Astrocyte of the cerebellum (primary cell): ENCODE data around the gene PRKCA.

Experiments used
- DNase-seq: peaks from one replicate; pipeline ENCODE4 v3.0.0-alpha.2; 2011; ENCODE audit warnings: low read depth
- H3K4me3 ChIP-seq: 2 replicates; pipeline ENCODE4 v1.5.1; 2011; ENCODE audit warnings: mild to moderate bottlenecking, low read depth, low read length, moderate library complexity
- in situ Hi-C: cut with HindIII; loops from 2 replicates; pipeline ENCODE4 v1.10.0; 2017; ENCODE audit warnings: low sequenced_read_pairs
- TF ChIP-seq, protein P1 (sequence below): IDR thresholded peaks from 2 replicates; pipeline ENCODE4 v1.5.1; 2012; ENCODE audit warnings: low read length, low read depth, moderate library complexity, mild to moderate bottlenecking; ENCODE audit errors: missing control alignments

The PRKCA gene

DNA sequence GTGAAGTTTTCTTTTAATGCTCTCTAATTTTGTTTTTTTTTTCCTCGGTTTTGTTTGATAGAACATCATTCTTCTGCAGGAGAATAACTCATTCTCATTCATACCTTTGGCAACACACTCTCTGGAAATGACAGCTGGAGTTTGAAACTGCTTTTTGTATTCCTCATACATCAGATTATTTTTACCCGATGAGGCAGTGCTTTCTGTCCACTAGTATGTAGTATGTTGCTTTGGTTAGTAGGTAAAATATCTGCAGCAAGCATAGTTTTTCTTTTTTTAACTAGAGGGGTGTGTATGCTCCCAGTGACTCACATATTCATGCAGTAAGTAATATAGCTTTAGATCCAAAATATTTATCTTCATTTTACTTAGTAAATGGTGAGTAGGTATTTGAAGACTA is 6.4 kb downstream of the PRKCA start:
- H3K4me3 ChIP-seq, result no peak overlapping the region
- TF ChIP-seq, protein P1, sequence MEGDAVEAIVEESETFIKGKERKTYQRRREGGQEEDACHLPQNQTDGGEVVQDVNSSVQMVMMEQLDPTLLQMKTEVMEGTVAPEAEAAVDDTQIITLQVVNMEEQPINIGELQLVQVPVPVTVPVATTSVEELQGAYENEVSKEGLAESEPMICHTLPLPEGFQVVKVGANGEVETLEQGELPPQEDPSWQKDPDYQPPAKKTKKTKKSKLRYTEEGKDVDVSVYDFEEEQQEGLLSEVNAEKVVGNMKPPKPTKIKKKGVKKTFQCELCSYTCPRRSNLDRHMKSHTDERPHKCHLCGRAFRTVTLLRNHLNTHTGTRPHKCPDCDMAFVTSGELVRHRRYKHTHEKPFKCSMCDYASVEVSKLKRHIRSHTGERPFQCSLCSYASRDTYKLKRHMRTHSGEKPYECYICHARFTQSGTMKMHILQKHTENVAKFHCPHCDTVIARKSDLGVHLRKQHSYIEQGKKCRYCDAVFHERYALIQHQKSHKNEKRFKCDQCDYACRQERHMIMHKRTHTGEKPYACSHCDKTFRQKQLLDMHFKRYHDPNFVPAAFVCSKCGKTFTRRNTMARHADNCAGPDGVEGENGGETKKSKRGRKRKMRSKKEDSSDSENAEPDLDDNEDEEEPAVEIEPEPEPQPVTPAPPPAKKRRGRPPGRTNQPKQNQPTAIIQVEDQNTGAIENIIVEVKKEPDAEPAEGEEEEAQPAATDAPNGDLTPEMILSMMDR, result no peak
- no peak for DNase-seq
- in situ Hi-C loops, result no loop called here

DNA sequence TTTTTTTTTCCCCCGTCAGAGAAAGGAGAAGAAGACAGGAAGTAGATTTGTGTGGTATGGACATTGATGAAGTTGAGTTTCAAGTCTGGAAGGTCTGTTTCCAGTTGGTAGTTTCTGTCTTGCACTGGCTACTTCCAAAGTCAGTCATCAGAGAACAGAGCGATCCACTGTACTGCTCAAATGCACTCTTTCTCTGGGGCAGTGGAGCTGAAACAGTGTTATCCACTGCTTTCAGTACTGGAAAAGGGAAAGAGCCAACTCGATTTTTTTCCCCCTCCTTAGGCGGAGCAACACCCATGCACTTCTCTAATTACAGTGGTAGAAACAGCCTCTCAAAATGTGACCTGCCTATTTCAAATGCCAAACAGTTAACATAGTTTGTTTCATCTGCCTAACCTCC is 7.4 kb downstream of the PRKCA start:
- TF ChIP-seq, protein P1, result no peak
- no peak overlapping the region for H3K4me3 ChIP-seq
- DNase-seq, result no peak
- in situ Hi-C loops, result no loop called here

DNA sequence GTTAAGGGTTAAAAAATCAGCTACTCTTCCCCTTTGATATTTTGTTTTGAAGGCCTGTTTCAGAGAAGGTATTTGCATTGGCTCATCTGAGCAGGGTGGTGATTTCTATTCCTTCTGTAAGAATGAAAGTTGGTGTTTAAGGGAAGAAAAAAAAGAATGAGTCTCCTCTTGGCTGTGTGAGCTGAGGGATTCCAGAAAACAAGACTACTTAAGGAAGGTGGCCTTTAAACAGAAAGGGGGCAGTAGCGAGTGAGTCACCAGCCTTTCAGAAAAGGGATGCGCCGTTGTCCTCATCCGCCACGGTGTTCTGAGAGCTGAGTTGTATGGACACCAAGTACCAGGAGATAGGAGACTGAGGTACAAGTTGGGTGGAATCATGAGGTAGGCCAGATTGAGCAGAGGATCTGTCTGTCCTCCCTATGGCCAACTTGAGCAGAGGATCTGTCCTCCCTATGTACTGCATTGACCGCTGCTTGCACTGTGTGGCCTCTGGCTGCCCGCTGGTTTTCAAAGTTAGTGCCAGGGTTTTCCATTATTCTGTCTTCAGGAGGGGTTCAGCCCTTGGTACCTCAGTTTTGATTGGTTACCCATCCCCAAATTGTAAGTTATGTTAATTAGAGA is 8.2 kb downstream of the PRKCA start:
- in situ Hi-C loops, result no loop called here
- TF ChIP-seq, protein P1, result no peak
- no peak overlapping the region for H3K4me3 ChIP-seq
- DNase-seq, result no peak

GRCh38 chr17:66312912-66313311 is 10.5 kb downstream of the PRKCA start:
- TF ChIP-seq, protein P1, result no peak
- no peak overlapping the region for H3K4me3 ChIP-seq
- in situ Hi-C loops, result no loop called here
- DNase-seq, result no peak

DNA sequence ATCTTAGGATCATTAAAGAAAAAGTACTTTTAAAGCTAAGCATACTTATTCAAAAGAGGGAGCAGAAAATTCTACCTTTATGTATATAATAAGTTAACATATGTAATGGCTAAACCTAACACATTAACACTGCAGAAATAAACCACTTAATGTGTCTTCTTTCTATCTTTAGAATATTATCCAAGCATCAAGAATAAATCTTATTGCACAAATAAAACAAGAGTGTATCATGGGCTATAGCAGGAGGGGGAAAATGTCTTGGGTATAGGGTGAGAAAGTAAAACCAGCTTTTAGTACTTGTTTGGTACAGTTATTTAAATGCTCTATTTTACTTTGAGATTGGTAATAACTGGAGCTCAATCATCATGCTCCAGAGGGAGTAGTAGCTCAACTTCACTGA is 10.9 kb downstream of the PRKCA start:
- no peak overlapping the region for H3K4me3 ChIP-seq
- no peak for DNase-seq
- in situ Hi-C loops, result no loop called here
- TF ChIP-seq, protein P1, result no peak

DNA sequence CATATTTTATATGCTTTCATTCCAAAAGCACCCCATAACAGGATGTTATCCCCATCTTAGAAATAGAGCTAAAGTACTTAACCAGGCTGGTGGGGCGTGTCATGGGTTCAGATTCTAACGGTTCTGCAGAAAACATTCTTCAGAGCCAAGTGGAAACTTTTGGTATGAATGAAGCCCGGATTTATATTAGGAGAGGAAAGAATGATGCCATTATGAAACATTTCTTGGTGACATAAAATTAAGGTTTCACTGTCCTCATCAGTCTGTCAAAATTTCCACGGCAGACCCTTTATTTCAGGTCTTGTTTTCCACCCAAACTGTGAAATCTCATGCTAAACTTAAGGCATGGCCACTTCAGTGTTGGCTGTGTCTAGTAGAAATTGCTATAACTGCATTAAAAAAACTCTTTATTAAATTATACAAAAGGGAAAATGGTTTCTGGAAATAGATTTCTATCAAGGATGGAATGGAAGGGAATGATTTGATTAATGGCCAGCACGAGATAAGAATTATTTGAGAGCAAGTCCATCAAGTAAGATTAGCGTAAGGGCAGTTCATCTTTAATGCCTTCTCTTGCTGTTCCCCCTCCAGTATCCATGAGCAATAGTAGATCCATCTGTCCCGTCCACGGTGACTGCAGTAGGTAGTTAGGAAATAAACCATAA is 11.7 kb downstream of the PRKCA start:
- TF ChIP-seq, protein P1, result no peak
- H3K4me3 ChIP-seq, result no peak overlapping the region
- in situ Hi-C loops, result no loop called here
- no peak for DNase-seq
